ENCODE results near the gene RAP1GAP2.

- TF ChIP-seq POLR2A (IDR thresholded peaks at IDR 0.05) (no peak), CTCF (IDR thresholded peaks at IDR 0.05) (no peak)
Observed at GRCh38 chr17:2860883-2861282, 64.6 kb downstream of the RAP1GAP2 start.

Data from heart left ventricle (tissue), 13 donors.